ENCODE measurements around the gene FOXJ3.

Gene FOXJ3

GRCh38 chr1:42313970-42314369 is 21.1 kb downstream of the FOXJ3 start:
- Mint-ChIP-seq H3K27ac (peak overlapping the region; percentile 70 to 75), H3K4me3 (no peak overlapping the region), H3K36me3 (ENCODE audit: insufficient read depth) (peaks cover 5% of the 10 kb centered on the region), H3K4me1 (ENCODE audit: low read depth in 2 of 2) (peaks cover 45 to 65% of the 10 kb centered on the region in 2 donors), H3K27me3 (no peaks in the 10 kb centered on the region), H3K9me3 (no peaks in the 10 kb centered on the region)
- ATAC-seq (replicated peaks) (no peak), DNase-seq (no peak)

GRCh38 chr1:42312576-42313212 is 22.3 kb downstream of the FOXJ3 start:
- peaks cover 5% of the 10 kb centered on the region for H3K36me3 Mint-ChIP-seq (ENCODE audit: insufficient read depth)
- H3K27ac Mint-ChIP-seq, result no peak overlapping the region
- no peaks in the 10 kb centered on the region for H3K27me3 Mint-ChIP-seq
- H3K4me1 Mint-ChIP-seq (ENCODE audit: low read depth in 2 of 2), result peaks cover 40 to 71% of the 10 kb centered on the region in 2 donors
- H3K4me3 Mint-ChIP-seq, result no peak overlapping the region
- no peaks in the 10 kb centered on the region for H3K9me3 Mint-ChIP-seq
- ATAC-seq (replicated peaks), result no peak
- DNase-seq, result no peak

- Mint-ChIP-seq H3K4me3 (no peak overlapping the region), H3K36me3 (ENCODE audit: insufficient read depth) (peaks cover 5% of the 10 kb centered on the region), H3K27ac (no peak overlapping the region), H3K27me3 (no peaks in the 10 kb centered on the region), H3K9me3 (no peaks in the 10 kb centered on the region), H3K4me1 (ENCODE audit: low read depth in 2 of 2) (peaks cover 38 to 63% of the 10 kb centered on the region in 2 donors)
- no peak for DNase-seq
- ATAC-seq (replicated peaks), result no peak
Measured at GRCh38 chr1:42311897-42312296, 23.1 kb downstream of the FOXJ3 start.

- Mint-ChIP-seq H3K4me1 (ENCODE audit: low read depth in 2 of 2) (peaks cover 38 to 59% of the 10 kb centered on the region in 2 donors), H3K9me3 (no peaks in the 10 kb centered on the region), H3K36me3 (ENCODE audit: insufficient read depth) (peaks cover 5% of the 10 kb centered on the region), H3K27ac (peak overlapping the region in 1 of 2 donors; percentile 49), H3K4me3 (no peak overlapping the region), H3K27me3 (no peaks in the 10 kb centered on the region)
- ATAC-seq (replicated peaks) (no peak), DNase-seq (no peak)
Measured at GRCh38 chr1:42311138-42311537, 23.9 kb downstream of the FOXJ3 start.

- DNase-seq (no peak), ATAC-seq (replicated peaks) (no peak)
- H3K27me3 Mint-ChIP-seq, result no peaks in the 10 kb centered on the region
- peaks cover 23 to 49% of the 10 kb centered on the region in 2 donors for H3K4me1 Mint-ChIP-seq (ENCODE audit: low read depth in 2 of 2)
- H3K9me3 Mint-ChIP-seq, result peaks cover 0 to 2% of the 10 kb centered on the region in 2 donors
- peaks cover 5% of the 10 kb centered on the region for H3K36me3 Mint-ChIP-seq (ENCODE audit: insufficient read depth)
- H3K27ac Mint-ChIP-seq, result no peak overlapping the region
- H3K4me3 Mint-ChIP-seq, result no peak overlapping the region
Measured at GRCh38 chr1:42306977-42307376, 28.1 kb downstream of the FOXJ3 start.

- no peak for ATAC-seq (replicated peaks)
Measured at GRCh38 chr1:42305639-42306038, 29.4 kb downstream of the FOXJ3 start.

GRCh38 chr1:42302034-42302433 is 33.0 kb downstream of the FOXJ3 start:
- Mint-ChIP-seq H3K36me3 (ENCODE audit: insufficient read depth) (peaks cover 3% of the 10 kb centered on the region), H3K27ac (peak overlapping the region in 1 of 2 donors; percentile 55), H3K4me1 (ENCODE audit: low read depth in 2 of 2) (peaks cover 17 to 32% of the 10 kb centered on the region in 2 donors), H3K9me3 (peaks cover 0 to 7% of the 10 kb centered on the region in 2 donors), H3K27me3 (no peaks in the 10 kb centered on the region), H3K4me3 (no peak overlapping the region)
- no peak for ATAC-seq (replicated peaks)
- no peak for DNase-seq

More at GRCh38 chr1:42305639-42306038, 29.4 kb downstream of the FOXJ3 start:
- H3K4me3 Mint-ChIP-seq, result no peak overlapping the region
- H3K27ac Mint-ChIP-seq, result no peak overlapping the region
- H3K9me3 Mint-ChIP-seq, result peaks cover 0 to 7% of the 10 kb centered on the region in 2 donors
- H3K4me1 Mint-ChIP-seq (ENCODE audit: low read depth in 2 of 2), result peaks cover 21 to 38% of the 10 kb centered on the region in 2 donors
- DNase-seq, result no peak
- H3K36me3 Mint-ChIP-seq (ENCODE audit: insufficient read depth), result peaks cover 5% of the 10 kb centered on the region
- no peaks in the 10 kb centered on the region for H3K27me3 Mint-ChIP-seq

- peaks cover 3% of the 10 kb centered on the region for H3K36me3 Mint-ChIP-seq (ENCODE audit: insufficient read depth)
Measured at GRCh38 chr1:42298520-42298919, 36.5 kb downstream of the FOXJ3 start.

GRCh38 chr1:42295816-42296215 is 39.2 kb downstream of the FOXJ3 start:
- Mint-ChIP-seq H3K27ac (peak overlapping the region in 1 of 2 donors; percentile 47), H3K27me3 (no peaks in the 10 kb centered on the region), H3K4me1 (ENCODE audit: low read depth in 2 of 2) (peaks cover 15 to 56% of the 10 kb centered on the region in 2 donors), H3K4me3 (no peak overlapping the region), H3K36me3 (ENCODE audit: insufficient read depth) (peaks cover 7% of the 10 kb centered on the region), H3K9me3 (peaks cover 0 to 2% of the 10 kb centered on the region in 2 donors)
- DNase-seq, result no peak
- no peak for ATAC-seq (replicated peaks)

More at GRCh38 chr1:42298520-42298919, 36.5 kb downstream of the FOXJ3 start:
- Mint-ChIP-seq H3K27me3 (no peaks in the 10 kb centered on the region), H3K4me3 (no peak overlapping the region), H3K27ac (peak overlapping the region in 1 of 2 donors; percentile 33), H3K9me3 (peaks cover 2 to 7% of the 10 kb centered on the region in 2 donors), H3K4me1 (ENCODE audit: low read depth in 2 of 2) (peaks cover 11 to 36% of the 10 kb centered on the region in 2 donors)
- DNase-seq (no peak), ATAC-seq (replicated peaks) (no peak)

- H3K4me3 Mint-ChIP-seq, result no peak overlapping the region
- ATAC-seq (replicated peaks) (no peak), DNase-seq (no peak)
- peaks cover 4% of the 10 kb centered on the region for H3K36me3 Mint-ChIP-seq (ENCODE audit: insufficient read depth)
- peak overlapping the region in 1 of 2 donors; percentile 47 for H3K27ac Mint-ChIP-seq
- no peaks in the 10 kb centered on the region for H3K9me3 Mint-ChIP-seq
- H3K27me3 Mint-ChIP-seq, result no peaks in the 10 kb centered on the region
- H3K4me1 Mint-ChIP-seq (ENCODE audit: low read depth in 2 of 2), result peaks cover 14 to 33% of the 10 kb centered on the region in 2 donors
Measured at GRCh38 chr1:42290130-42290529, 44.9 kb downstream of the FOXJ3 start.

- DNase-seq (no peak), ATAC-seq (replicated peaks) (no peak)
- Mint-ChIP-seq H3K4me1 (ENCODE audit: low read depth in 2 of 2) (peaks cover 19 to 28% of the 10 kb centered on the region in 2 donors), H3K27ac (no peak overlapping the region), H3K4me3 (no peak overlapping the region), H3K27me3 (no peaks in the 10 kb centered on the region), H3K9me3 (no peaks in the 10 kb centered on the region), H3K36me3 (ENCODE audit: insufficient read depth) (peaks cover 4% of the 10 kb centered on the region)
Measured at GRCh38 chr1:42288311-42288985, 46.6 kb downstream of the FOXJ3 start.

- no peak for DNase-seq
- Mint-ChIP-seq H3K27me3 (no peaks in the 10 kb centered on the region), H3K4me1 (ENCODE audit: low read depth in 2 of 2) (peaks cover 27 to 47% of the 10 kb centered on the region in 2 donors), H3K36me3 (ENCODE audit: insufficient read depth) (peaks cover 2% of the 10 kb centered on the region), H3K4me3 (no peak overlapping the region), H3K9me3 (no peaks in the 10 kb centered on the region), H3K27ac (peak overlapping the region; percentile 1 to 39)
- no peak for ATAC-seq (replicated peaks)
Measured at GRCh38 chr1:42282867-42283583, 52.0 kb downstream of the FOXJ3 start.

- Mint-ChIP-seq H3K36me3 (ENCODE audit: insufficient read depth) (peaks cover 7% of the 10 kb centered on the region), H3K4me3 (no peak overlapping the region), H3K27ac (peak overlapping the region in 1 of 2 donors; percentile 1), H3K9me3 (no peaks in the 10 kb centered on the region), H3K4me1 (ENCODE audit: low read depth in 2 of 2) (peaks cover 26 to 47% of the 10 kb centered on the region in 2 donors), H3K27me3 (no peaks in the 10 kb centered on the region)
- DNase-seq, result no peak
- no peak for ATAC-seq (replicated peaks)
Measured at GRCh38 chr1:42282024-42282579, 52.9 kb downstream of the FOXJ3 start.

Measured in effector memory CD8-positive, alpha-beta T cell (primary cell).